ENCODE data around the gene LRIG3.
"Not testable (repeated sequence)": the region's sequence is repeated elsewhere in the genome, so short reads cannot be mapped to it uniquely, and the experiment has no call there.

Gene LRIG3

DNA sequence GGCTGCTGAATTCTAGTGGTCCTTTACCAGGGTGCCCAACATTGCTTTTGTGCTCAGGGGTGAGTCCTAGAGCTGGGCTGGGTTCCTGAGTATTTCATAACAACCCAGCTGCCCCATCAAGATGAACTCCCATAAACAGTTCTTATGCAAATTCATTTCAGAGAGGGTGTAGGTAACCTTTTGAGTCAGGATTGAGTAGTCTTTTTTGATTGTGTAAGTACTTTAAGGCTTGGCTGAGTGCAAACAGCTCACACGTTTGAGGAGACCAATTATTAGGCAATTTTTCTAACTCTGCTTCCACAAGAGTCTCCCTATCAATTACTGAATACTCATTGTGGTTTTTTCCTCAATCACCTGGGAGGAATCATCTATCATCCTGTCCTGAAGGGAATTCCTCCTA, 63.1 kb downstream of the LRIG3 start:
- DNase-seq (ENCODE audit: low read depth in 2 of 2) = not testable (repeated sequence)

DNA sequence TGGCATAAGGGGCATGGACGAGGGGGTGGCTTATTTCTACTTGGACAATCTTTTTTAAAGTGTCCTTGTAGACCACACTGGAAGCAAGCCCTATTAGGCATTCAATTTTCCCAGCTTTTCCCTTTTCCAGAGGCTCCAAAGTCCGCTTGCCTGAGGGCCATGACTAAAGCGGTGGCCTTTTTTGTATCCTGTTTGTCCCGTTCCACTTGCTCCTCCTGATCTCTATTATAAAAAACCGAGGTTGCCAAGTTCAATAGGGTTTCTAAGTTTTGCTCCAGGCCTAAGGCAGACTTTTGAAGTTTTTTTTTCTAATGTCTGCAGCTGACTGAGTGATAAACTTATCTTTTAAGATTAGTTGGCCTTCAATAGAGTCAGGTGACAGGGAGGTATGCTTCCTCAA, 64.7 kb downstream of the LRIG3 start:
- DNase-seq (ENCODE audit: low read depth in 2 of 2) = not testable (repeated sequence)

DNA sequence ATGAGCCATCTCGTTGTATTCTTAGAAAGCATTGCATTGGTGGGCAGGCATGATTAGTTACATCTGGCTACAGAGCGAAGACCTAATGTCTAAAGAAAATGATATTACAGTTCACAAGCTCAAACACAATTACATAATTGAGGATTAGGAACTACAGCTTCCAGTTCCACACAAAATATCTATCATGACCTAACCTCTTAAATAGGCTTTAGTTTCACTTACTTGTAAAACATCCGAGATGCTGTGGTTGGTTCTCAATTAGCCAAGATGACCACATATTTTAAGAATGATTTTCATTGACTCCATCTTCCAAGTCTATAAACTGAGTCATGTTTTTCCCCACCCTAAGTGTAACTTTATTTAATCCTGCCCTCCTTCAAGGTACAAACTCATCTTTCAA, 69.5 kb downstream of the LRIG3 start:
- no peak for DNase-seq (ENCODE audit: low read depth in 2 of 2)

DNA sequence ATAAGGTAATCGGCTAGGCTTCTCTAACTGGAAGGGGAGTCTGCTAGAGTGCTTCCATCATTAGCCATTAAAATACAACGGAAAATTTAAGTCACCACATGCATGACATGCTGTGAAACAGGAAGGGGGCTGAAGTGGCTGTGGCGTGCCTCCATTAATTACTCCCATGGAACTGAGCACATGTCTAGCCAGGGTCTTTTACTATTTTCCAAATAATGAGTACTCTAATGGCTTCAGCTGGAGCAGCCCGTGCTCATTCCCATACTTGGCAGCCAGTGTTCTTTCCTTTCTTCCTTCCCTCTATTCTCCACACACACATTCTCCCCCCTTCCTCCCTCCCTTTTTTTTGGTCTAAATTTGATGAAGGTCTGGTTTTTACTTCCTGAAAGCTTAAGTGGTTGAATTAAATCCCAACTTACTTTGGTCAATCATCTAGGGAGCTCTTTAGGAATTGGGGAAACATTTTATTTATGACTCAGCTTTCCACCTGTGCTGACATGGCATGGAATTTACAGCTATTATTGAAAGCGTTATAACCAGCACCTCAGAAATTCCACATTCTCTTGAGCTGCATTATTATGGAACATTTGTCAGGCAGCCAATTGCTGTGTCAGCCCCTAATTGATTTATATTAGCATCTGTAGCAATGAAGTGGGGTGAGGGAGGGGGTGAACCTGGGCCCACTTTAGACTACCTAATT, 72.3 kb downstream of the LRIG3 start:
- DNase-seq (ENCODE audit: low read depth in 2 of 2) = no peak

DNA sequence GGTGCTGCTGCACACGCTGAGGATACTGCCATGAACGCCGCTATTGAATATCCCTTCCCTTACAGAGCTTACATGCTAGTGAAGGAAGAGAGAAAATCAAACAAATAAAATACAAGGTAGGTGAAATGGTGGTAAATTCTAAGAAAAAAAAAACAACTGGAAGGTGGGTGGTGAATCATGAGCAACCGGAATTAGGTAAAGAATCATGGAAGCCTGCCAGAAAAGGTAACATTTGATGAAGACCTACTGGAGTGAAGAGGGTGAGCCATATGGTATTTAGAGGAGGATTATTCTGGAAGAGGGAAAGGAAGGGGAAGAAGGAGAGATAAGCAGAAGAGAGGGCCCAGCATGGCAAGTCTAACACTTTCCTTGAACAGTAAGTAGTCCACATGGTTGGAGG, 76.1 kb downstream of the LRIG3 start:
- no peak for DNase-seq (ENCODE audit: low read depth in 2 of 2)

DNA sequence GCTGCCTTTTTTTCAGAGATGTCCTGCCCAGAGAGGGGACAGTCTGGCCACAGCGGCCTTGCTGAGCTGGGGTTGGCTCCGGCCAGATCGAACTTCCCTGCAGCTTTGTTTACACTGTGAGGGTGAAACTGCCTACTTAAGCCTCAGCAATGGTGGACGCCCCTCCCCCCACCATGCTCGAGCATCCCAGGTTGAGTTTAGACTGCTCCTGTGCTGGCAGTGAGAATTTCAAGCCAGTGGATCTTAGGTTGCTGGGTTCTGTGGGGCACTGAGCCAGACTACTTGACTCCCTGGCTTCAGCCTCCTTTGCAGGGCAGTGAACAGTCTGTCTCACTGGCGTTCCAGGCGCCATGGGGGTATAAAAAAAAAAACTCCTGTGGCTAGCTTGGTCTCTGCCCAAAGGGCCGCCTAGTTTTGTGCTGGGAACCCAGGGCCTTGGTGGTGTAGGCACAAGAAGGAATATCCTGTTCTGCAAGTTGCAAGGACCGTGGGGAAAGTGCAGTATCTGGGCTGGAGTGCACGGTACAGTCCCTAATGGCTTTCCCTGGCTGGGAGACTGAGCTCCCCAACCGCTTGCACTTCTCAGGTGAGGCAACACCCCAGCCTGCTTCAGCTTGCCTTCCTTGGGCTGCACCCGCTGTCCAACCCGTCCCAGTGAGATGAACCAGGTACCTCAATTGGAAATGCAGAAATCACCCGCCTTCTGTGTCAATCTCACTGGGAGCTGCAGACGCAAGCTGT, 79.1 kb downstream of the LRIG3 start:
- DNase-seq (ENCODE audit: low read depth in 2 of 2) = no peak

DNA sequence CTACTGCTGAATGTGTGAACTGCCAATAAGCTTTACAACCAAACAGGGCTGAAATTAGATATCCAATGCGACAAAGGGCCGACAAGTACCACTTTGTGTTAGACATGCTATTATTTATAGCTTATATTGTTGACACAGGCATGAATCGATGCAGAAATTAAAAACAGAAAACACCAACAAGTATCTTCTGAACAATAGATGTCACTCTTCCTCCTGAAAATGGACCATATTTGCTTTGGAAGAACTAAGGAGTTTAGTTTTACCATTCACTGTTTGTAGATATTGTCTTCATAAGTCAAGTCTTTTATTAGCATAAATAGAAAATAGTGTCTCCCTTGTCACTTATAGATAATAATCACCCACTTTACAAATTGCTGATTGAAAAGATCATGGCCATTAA, 86.5 kb downstream of the LRIG3 start:
- DNase-seq (ENCODE audit: low read depth in 2 of 2) = no peak

DNA sequence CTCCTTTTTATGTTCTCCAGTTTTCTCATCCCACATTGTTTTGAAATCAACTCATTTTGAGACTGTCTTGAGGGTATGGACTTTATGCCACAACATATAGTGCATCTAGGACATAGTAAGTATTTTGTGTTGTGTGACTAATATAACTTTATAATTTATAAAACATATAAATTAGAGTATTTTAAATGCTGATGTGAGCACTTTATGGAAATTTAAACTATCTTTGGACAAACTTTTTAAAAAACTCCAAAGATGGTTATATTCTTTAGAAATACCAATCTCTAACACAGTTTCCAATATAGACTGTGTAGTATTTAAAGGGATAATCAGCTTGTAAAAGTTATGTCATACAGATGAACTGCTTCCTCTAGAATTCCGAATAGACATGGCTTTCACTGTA, 87.4 kb downstream of the LRIG3 start:
- DNase-seq (ENCODE audit: low read depth in 2 of 2) = no peak
